ENCODE data around the gene NBDY.
"Not testable (repeated sequence)": the region's sequence is repeated elsewhere in the genome, so short reads cannot be mapped to it uniquely, and the experiment has no call there.

The NBDY gene

GRCh38 chrX:56802921-56803849, 74.1 kb downstream of the NBDY start:
- DNase-seq, result peak in 4 of 5 experiments; percentile 24 to 74 (median 46)

- no peak for DNase-seq
Observed at GRCh38 chrX:56803850-56804681, 75.0 kb downstream of the NBDY start.

GRCh38 chrX:56804867-56805266, 75.8 kb downstream of the NBDY start:
- DNase-seq, result no peak

GRCh38 chrX:56805399-56805798, 76.4 kb downstream of the NBDY start:
- DNase-seq, result no peak

GRCh38 chrX:56806176-56806575, 77.1 kb downstream of the NBDY start:
- not testable (repeated sequence) for DNase-seq

- DNase-seq, result no peak
Observed at GRCh38 chrX:56811599-56811998, 82.6 kb downstream of the NBDY start.

- DNase-seq, result peak in 2 of 5 experiments; percentile 48 to 81
Observed at GRCh38 chrX:56812515-56813105, 83.6 kb downstream of the NBDY start.

- DNase-seq, result peak in 4 of 5 experiments; percentile 3 to 87 (median 56)
Observed at GRCh38 chrX:56813318-56813837, 84.3 kb downstream of the NBDY start.

GRCh38 chrX:56817179-56817578, 88.1 kb downstream of the NBDY start:
- no peak for DNase-seq

GRCh38 chrX:56826020-56826419, 97.0 kb downstream of the NBDY start:
- DNase-seq, result no peak

GRCh38 chrX:56833626-56834025, 104.6 kb downstream of the NBDY start:
- no peak for DNase-seq

GRCh38 chrX:56853436-56853835, 124.4 kb downstream of the NBDY start:
- no peak for DNase-seq

- no peak for DNase-seq
Observed at GRCh38 chrX:56857042-56857441, 128.0 kb downstream of the NBDY start.

GRCh38 chrX:56860888-56861287, 131.8 kb downstream of the NBDY start:
- DNase-seq, result no peak

Data from T-helper 2 cell (primary cell).